Liver (tissue), 9 donors: ENCODE data around the gene TRIM25. TPM values are rescaled to one million over a fixed set of nuclear protein-coding genes. Genes with fewer than 3 reads are reported as not detected.

Source experiments
- DNase-seq: peaks from one replicate; pipeline ENCODE4 v3.0.0-alpha.2; 2017; ENCODE audit warnings: low spot score
- H3K27ac ChIP-seq, 2 donors: one replicate each; pipeline ENCODE4 v1.7.0; 2013; ENCODE audit warnings: inconsistent platforms in 2 of 2, low read length in 2 of 2, control low read depth in 1 of 2, low read depth in 1 of 2, mild to moderate bottlenecking in 1 of 2
- H3K27me3 ChIP-seq, 4 donors: one replicate each; pipeline versions ENCODE4 v1.6.1 to v1.7.0; 2013; ENCODE audit warnings: low read length in 3 of 4, inconsistent platforms in 1 of 4, mild to moderate bottlenecking in 1 of 4, moderate library complexity in 1 of 4; ENCODE audit not compliant: control insufficient read depth in 4 of 4, insufficient read depth in 4 of 4
- H3K36me3 ChIP-seq, 4 donors: one replicate each; pipeline versions ENCODE4 v1.6.1 to v1.7.0; 2013; ENCODE audit warnings: low read length in 3 of 4, mild to moderate bottlenecking in 3 of 4, low read depth in 1 of 4, moderate library complexity in 1 of 4; ENCODE audit not compliant: control insufficient read depth in 4 of 4, insufficient read depth in 3 of 4
- H3K4me1 ChIP-seq, 4 donors: one replicate each; pipeline versions ENCODE4 v1.6.1 to v1.7.0; 2013; ENCODE audit warnings: low read length in 3 of 4, mild to moderate bottlenecking in 3 of 4, moderate library complexity in 1 of 4; ENCODE audit not compliant: control insufficient read depth in 4 of 4, insufficient read depth in 4 of 4
- H3K4me3 ChIP-seq, 3 donors: one replicate each; pipeline versions ENCODE4 v1.6.1 to v1.7.0; 2013; ENCODE audit warnings: low read length in 3 of 3, control low read depth in 1 of 3, low read depth in 1 of 3, mild to moderate bottlenecking in 1 of 3
- H3K9ac ChIP-seq, 2 donors: one replicate each; pipeline ENCODE4 v1.7.0; 2013; ENCODE audit warnings: low read length in 2 of 2, mild to moderate bottlenecking in 2 of 2, moderate library complexity in 2 of 2, control low read depth in 1 of 2, low read depth in 1 of 2
- H3K9me3 ChIP-seq, 4 donors: one replicate each; pipeline versions ENCODE4 v1.6.1 to v1.7.0; 2013; ENCODE audit warnings: low read length in 3 of 4; ENCODE audit not compliant: control insufficient read depth in 4 of 4
- ATF3 ChIP-seq: IDR thresholded peaks from 2 replicates; pipeline ENCODE4 v1.6.1; 2016; ENCODE audit warnings: antibody characterized with exemption
- FOXA1 ChIP-seq: IDR thresholded peaks from 2 replicates; pipeline ENCODE4 v1.6.1; 2016; ENCODE audit warnings: antibody characterized with exemption
- FOXA2 ChIP-seq: IDR thresholded peaks from 2 replicates; pipeline ENCODE4 v1.6.1; 2016; ENCODE audit warnings: antibody characterized with exemption
- GABPA ChIP-seq, 2 donors: IDR thresholded peaks in 1 of 2; conservative IDR thresholded peaks in 1 of 2; 2 replicates each; pipeline ENCODE4 v1.6.1; 2016; ENCODE audit warnings: antibody characterized with exemption in 2 of 2, mild to moderate bottlenecking in 1 of 2, moderate library complexity in 1 of 2
- HNF4A ChIP-seq, 2 donors: conservative IDR thresholded peaks; 2 replicates each; pipeline ENCODE4 v1.6.1; 2016; ENCODE audit warnings: antibody characterized with exemption in 2 of 2, mild to moderate bottlenecking in 2 of 2
- HNF4G ChIP-seq: IDR thresholded peaks from 2 replicates; pipeline ENCODE4 v1.6.1; 2016; ENCODE audit warnings: antibody characterized with exemption
- JUND ChIP-seq, 2 donors: IDR thresholded peaks; 2 replicates each; pipeline ENCODE4 v1.6.1; 2016; ENCODE audit warnings: antibody characterized with exemption in 2 of 2
- MAX ChIP-seq: IDR thresholded peaks from 2 replicates; pipeline ENCODE4 v1.6.1; 2016; ENCODE audit warnings: antibody characterized with exemption
- NR2F2 ChIP-seq: IDR thresholded peaks from 2 replicates; pipeline ENCODE4 v1.6.1; 2016; ENCODE audit warnings: antibody characterized with exemption
- RXRA ChIP-seq, 2 donors: IDR thresholded peaks; 2 replicates each; pipeline ENCODE4 v1.6.1; 2017 to 2018; ENCODE audit warnings: antibody characterized with exemption in 2 of 2, mild to moderate bottlenecking in 1 of 2
- SP1 ChIP-seq: IDR thresholded peaks from 2 replicates; pipeline ENCODE4 v1.6.1; 2018; ENCODE audit warnings: antibody characterized with exemption, mild to moderate bottlenecking
- TAF1 ChIP-seq: conservative IDR thresholded peaks from 2 replicates; pipeline ENCODE4 v1.6.1; 2016; ENCODE audit warnings: antibody characterized with exemption, mild to moderate bottlenecking
- YY1 ChIP-seq: IDR thresholded peaks from 2 replicates; pipeline ENCODE4 v1.6.1; 2016; ENCODE audit warnings: antibody characterized with exemption, mild to moderate bottlenecking
- ZBTB33 ChIP-seq: IDR thresholded peaks from 2 replicates; pipeline ENCODE4 v1.6.1; 2016; ENCODE audit warnings: antibody characterized with exemption
- WGBS: extraction: QIAGEN DNeasy Blood & Tissue Kit; methylation state at CpG from one replicate; pipeline ENCODE4 v1.1.7; 2013; 5-methylcytosine and 5-hydroxymethylcytosine counted together
- polyA plus RNA-seq, 2 donors: library from polyadenylated mRNA; stranded (reverse) in 1 of 2; unstranded in 1 of 2; fragments of 200-250 nt in 1 of 2; fragments of >200 nt in 1 of 2; fragmentation: Nextera tagmentation in 1 of 2; extraction: Ambion mirVana in 1 of 2; gene quantifications; one replicate each; pipeline versions ENCODE4 v1.2.1 to v1.2.3, GENCODE V29; 2013 to 2015
- total RNA-seq, 2 donors: library from RNA; depleted of rRNA; stranded (reverse); fragments of >200 nt; gene quantifications; one replicate each; pipeline ENCODE4 v1.2.3, GENCODE V29; 2014
- donor health status: healthy.
- donor health status: healthy.
- donor health status: healthy.
- donor health status: healthy.
- donor health status: healthy.

TRIM25 gene
- total and polyA plus RNA-seq, 4 donors, result 10.8 to 64.5 (median 15.6) TPM

- peak; percentile 46 for DNase-seq
- H3K27ac ChIP-seq, result peak overlapping the region in 1 of 2 donors; percentile 39
- H3K4me1 ChIP-seq, result peaks cover 3 to 45% (median 38%) of the 10 kb centered on the region in 4 donors
- H3K36me3 ChIP-seq, result peaks cover 4 to 45% (median 42%) of the 10 kb centered on the region in 4 donors
- TF ChIP-seq YY1 (no peak), MAX (no peak), GABPA (IDR thresholded peaks at IDR 0.05 in 1 of 2, conservative IDR thresholded peaks at IDR 0.05 in 1 of 2) (no peak), HNF4G (no peak), NR2F2 (no peak), JUND (IDR thresholded peaks at IDR 0.05) (no peak), FOXA1 (no peak), RXRA (IDR thresholded peaks at IDR 0.05) (no peak), ATF3 (no peak), HNF4A (conservative IDR thresholded peaks at IDR 0.05) (no peak)
- H3K9ac ChIP-seq, result no peak overlapping the region
- WGBS, result 68% methylated on average over 9 of the region's 9 CpGs
- H3K4me3 ChIP-seq, result no peak overlapping the region
- H3K27me3 ChIP-seq, result no peaks in the 10 kb centered on the region
- no peaks in the 10 kb centered on the region for H3K9me3 ChIP-seq
Observed at GRCh38 chr17:56908001-56908542, 5.8 kb downstream of the TRIM25 start.

GRCh38 chr17:56903560-56903959 is 10.3 kb downstream of the TRIM25 start:
- WGBS, result 97% methylated on average over 5 of the region's 5 CpGs
- no peak overlapping the region for H3K9ac ChIP-seq

More at GRCh38 chr17:56903560-56903959, 10.3 kb downstream of the TRIM25 start:
- Histone ChIP-seq H3K4me1 (peaks cover 0 to 22% (median 7%) of the 10 kb centered on the region in 4 donors), H3K4me3 (no peak overlapping the region), H3K27ac (no peak overlapping the region), H3K27me3 (no peaks in the 10 kb centered on the region), H3K36me3 (peaks cover 23 to 81% (median 76%) of the 10 kb centered on the region in 4 donors), H3K9me3 (no peaks in the 10 kb centered on the region)
- TF ChIP-seq RXRA (IDR thresholded peaks at IDR 0.05) (no peak), YY1 (no peak), SP1 (no peak), NR2F2 (no peak), TAF1 (no peak), ZBTB33 (no peak), MAX (no peak), ATF3 (no peak), FOXA2 (no peak)
- DNase-seq, result no peak
